Upper lobe of right lung (tissue), 1 donor: ENCODE measurements around the gene SLC25A3. TPM values are rescaled to one million over a fixed set of nuclear protein-coding genes. Genes with fewer than 3 reads are reported as not detected.

Source experiments
- ATAC-seq: fragments of 200-7000 bp; cut with Tn5 transposase; one replicate; pipeline ENCODE4 v1.9.1; 2020; ENCODE audit warnings: mild to moderate bottlenecking, moderate library complexity
- DNase-seq: peaks from one replicate; pipeline ENCODE4 v3.0.0-alpha.2; 2020
- H3K27ac ChIP-seq: fragments of 200-600 bp; one replicate; pipeline ENCODE4 v1.8.0; 2022
- H3K27me3 ChIP-seq: fragments of 200-600 bp; one replicate; pipeline ENCODE4 v1.8.0; 2022; ENCODE audit warnings: mild to moderate bottlenecking
- H3K36me3 ChIP-seq: fragments of 200-600 bp; one replicate; pipeline ENCODE4 v1.8.0; 2022
- H3K4me1 ChIP-seq: fragments of 200-600 bp; one replicate; pipeline ENCODE4 v1.8.0; 2022
- H3K4me3 ChIP-seq: fragments of 200-600 bp; one replicate; pipeline ENCODE4 v1.8.0; 2022; ENCODE audit warnings: mild to moderate bottlenecking
- H3K9me3 ChIP-seq: fragments of 200-600 bp; one replicate; pipeline ENCODE4 v1.8.0; 2022
- intact Hi-C: fragments of 100-400 bp; cut with DNase I; formaldehyde crosslinking; loops from one replicate; pipeline ENCODE4 v1.11.0; 2022
- total RNA-seq: library from RNA; stranded (reverse); fragmentation: NEBNext Ultra II Directional; extraction: Animal tissue kit (Norgen Biotek cat#: 25700); gene quantifications from one replicate; pipeline ENCODE4 v1.2.1, GENCODE V29; 2021
- TF ChIP-seq, protein P1 (sequence below): fragments of 200-600 bp; IDR thresholded peaks from one replicate; pipeline ENCODE4 v1.8.0; 2022; ENCODE audit warnings: antibody characterized with exemption
- donor health status: DM: no; HTN: yes; CAD: no; lungs with severe emphysema.

SLC25A3 gene
- total RNA-seq, 1 donor from 2014 or later, result 355 TPM

DNA sequence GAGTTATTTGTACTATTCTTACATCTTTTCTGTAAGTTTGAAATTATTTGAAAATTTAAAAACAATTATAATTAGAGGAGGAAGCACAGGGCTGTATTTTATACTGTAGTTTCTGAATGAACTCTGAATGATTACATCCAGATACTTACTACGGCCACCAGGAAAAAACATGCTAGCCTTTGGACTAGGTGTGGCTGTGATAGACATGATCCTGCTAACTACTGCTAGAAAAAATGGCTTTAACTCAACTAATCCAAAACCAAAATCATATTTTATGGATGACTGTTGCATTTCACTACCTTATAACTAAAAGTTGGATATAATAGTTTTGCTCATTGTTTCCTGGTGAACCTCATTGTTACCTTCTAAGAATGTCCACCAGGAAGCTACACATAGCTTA is 15.1 kb upstream of the SLC25A3 start:
- Histone ChIP-seq H3K27me3 (no peaks in the 10 kb centered on the region), H3K4me1 (no peaks in the 10 kb centered on the region), H3K27ac (no peak overlapping the region), H3K4me3 (no peak overlapping the region), H3K36me3 (no peaks in the 10 kb centered on the region), H3K9me3 (no peaks in the 10 kb centered on the region)
- intact Hi-C loops, result no loop called here
- DNase-seq (no peak), ATAC-seq (no peak)
- TF ChIP-seq, protein P1, sequence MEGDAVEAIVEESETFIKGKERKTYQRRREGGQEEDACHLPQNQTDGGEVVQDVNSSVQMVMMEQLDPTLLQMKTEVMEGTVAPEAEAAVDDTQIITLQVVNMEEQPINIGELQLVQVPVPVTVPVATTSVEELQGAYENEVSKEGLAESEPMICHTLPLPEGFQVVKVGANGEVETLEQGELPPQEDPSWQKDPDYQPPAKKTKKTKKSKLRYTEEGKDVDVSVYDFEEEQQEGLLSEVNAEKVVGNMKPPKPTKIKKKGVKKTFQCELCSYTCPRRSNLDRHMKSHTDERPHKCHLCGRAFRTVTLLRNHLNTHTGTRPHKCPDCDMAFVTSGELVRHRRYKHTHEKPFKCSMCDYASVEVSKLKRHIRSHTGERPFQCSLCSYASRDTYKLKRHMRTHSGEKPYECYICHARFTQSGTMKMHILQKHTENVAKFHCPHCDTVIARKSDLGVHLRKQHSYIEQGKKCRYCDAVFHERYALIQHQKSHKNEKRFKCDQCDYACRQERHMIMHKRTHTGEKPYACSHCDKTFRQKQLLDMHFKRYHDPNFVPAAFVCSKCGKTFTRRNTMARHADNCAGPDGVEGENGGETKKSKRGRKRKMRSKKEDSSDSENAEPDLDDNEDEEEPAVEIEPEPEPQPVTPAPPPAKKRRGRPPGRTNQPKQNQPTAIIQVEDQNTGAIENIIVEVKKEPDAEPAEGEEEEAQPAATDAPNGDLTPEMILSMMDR, result no peak

DNA sequence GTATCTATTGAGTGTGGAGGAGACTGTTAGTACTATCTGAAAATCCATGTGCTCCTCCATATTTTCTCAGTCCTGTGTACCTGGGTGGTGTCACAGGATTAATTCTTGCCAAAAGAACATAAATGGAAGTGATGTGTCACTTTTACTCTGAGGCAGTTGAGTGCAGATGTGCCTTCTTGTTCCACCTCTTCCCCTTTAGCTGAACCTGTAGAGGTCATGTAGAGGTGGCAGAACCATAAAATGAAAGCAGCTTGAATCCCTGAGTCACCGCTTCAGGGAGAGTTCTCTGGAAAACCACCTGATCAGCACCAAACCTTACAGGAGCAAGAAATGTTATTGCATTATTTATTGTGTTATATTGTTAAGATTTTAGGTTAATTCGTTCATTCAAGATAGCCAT is 14.7 kb upstream of the SLC25A3 start:
- intact Hi-C loops, result no loop called here
- Histone ChIP-seq H3K27ac (no peak overlapping the region), H3K27me3 (no peaks in the 10 kb centered on the region), H3K9me3 (no peaks in the 10 kb centered on the region), H3K36me3 (no peaks in the 10 kb centered on the region), H3K4me3 (no peak overlapping the region), H3K4me1 (no peaks in the 10 kb centered on the region)
- DNase-seq (no peak), ATAC-seq (no peak)
- TF ChIP-seq, protein P1, result no peak

- no peak for ATAC-seq
- TF ChIP-seq, protein P1, result no peak
These were observed 14.1 kb upstream of the SLC25A3 start for GRCh38 chr12:98579347-98579746.

DNA sequence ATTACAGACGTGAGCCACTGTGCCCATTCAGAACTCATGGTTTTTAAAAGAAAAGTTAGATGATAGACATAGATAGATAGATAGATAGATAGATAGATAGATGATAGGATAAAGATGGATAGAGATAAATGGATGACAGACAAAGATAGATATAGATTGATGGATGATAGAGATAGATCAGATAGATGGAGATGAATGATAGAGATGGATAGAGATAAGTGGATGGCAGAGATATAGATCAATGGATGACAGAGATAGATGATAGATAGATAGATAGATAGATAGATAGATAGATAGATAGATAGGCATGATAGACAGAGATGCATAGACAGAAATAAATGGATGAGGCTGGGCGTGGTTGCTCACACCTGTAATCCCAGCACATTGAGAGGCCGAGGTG is 13.7 kb upstream of the SLC25A3 start:
- Histone ChIP-seq H3K27ac (no peak overlapping the region), H3K27me3 (no peaks in the 10 kb centered on the region), H3K4me1 (no peaks in the 10 kb centered on the region), H3K36me3 (no peaks in the 10 kb centered on the region), H3K9me3 (no peaks in the 10 kb centered on the region), H3K4me3 (no peak overlapping the region)
- intact Hi-C loops, result no loop called here
- TF ChIP-seq, protein P1, result no peak
- no peak for ATAC-seq
- no peak for DNase-seq

More at GRCh38 chr12:98579347-98579746, 14.1 kb upstream of the SLC25A3 start:
- Histone ChIP-seq H3K4me3 (no peak overlapping the region), H3K9me3 (no peaks in the 10 kb centered on the region), H3K4me1 (no peaks in the 10 kb centered on the region), H3K36me3 (no peaks in the 10 kb centered on the region), H3K27me3 (no peaks in the 10 kb centered on the region), H3K27ac (no peak overlapping the region)
- DNase-seq, result no peak
- intact Hi-C loops, result no loop called here

- no peak overlapping the region for H3K4me3 ChIP-seq
- no peaks in the 10 kb centered on the region for H3K36me3 ChIP-seq
- intact Hi-C loops, result no loop called here
- H3K27me3 ChIP-seq, result no peaks in the 10 kb centered on the region
- TF ChIP-seq, protein P1, result no peak
- no peak overlapping the region for H3K27ac ChIP-seq
- no peaks in the 10 kb centered on the region for H3K9me3 ChIP-seq
- no peak for ATAC-seq
- no peaks in the 10 kb centered on the region for H3K4me1 ChIP-seq
- no peak for DNase-seq
These were observed 12.8 kb upstream of the SLC25A3 start for GRCh38 chr12:98580695-98581094.

- no peaks in the 10 kb centered on the region for H3K27me3 ChIP-seq
- no peaks in the 10 kb centered on the region for H3K36me3 ChIP-seq
- DNase-seq (no peak), ATAC-seq (no peak)
- TF ChIP-seq, protein P1, result no peak
- H3K27ac ChIP-seq, result no peak overlapping the region
- H3K4me1 ChIP-seq, result no peaks in the 10 kb centered on the region
- intact Hi-C loops, result no loop called here
- H3K4me3 ChIP-seq, result no peak overlapping the region
- H3K9me3 ChIP-seq, result no peaks in the 10 kb centered on the region
These were observed 12.4 kb upstream of the SLC25A3 start for GRCh38 chr12:98581101-98581500.
